Stimulated activated naive CD4-positive, alpha-beta T cell (primary cell): ENCODE data around the gene S100A8.
"Not testable (repeated sequence)": the region's sequence is repeated elsewhere in the genome, so short reads cannot be mapped to it uniquely, and the experiment has no call there.

Experiments
- DNase-seq, 6 experiments: peaks; one replicate each; lab custom pipeline; 2025; lab: John Stamatoyannopoulos, UW

S100A8 gene

GRCh38 chr1:153390938-153391710, at the start of gene S100A8:
S100A8 (minus strand) TSS chr1:153391073; CDS start chr1:153390535, 538 bp downstream.
- no peak for DNase-seq

GRCh38 chr1:153439273-153439672, 48.4 kb upstream of the S100A8 start:
- DNase-seq: no peak

GRCh38 chr1:153438599-153438998, 47.7 kb upstream of the S100A8 start:
- DNase-seq: no peak

- no peak for DNase-seq
Measured at GRCh38 chr1:153437236-153437635, 46.4 kb upstream of the S100A8 start.

GRCh38 chr1:153434746-153435455, 44.0 kb upstream of the S100A8 start:
- DNase-seq: no peak

GRCh38 chr1:153432874-153433681, 42.2 kb upstream of the S100A8 start:
- DNase-seq: no peak

- no peak for DNase-seq
Measured at GRCh38 chr1:153431928-153432327, 41.1 kb upstream of the S100A8 start.

GRCh38 chr1:153431427-153431826, 40.6 kb upstream of the S100A8 start:
- DNase-seq: no peak

GRCh38 chr1:153431002-153431401, 40.1 kb upstream of the S100A8 start:
- DNase-seq: no peak

- DNase-seq: no peak
Measured at GRCh38 chr1:153430561-153430960, 39.7 kb upstream of the S100A8 start.

- no peak for DNase-seq
Measured at GRCh38 chr1:153430166-153430553, 39.3 kb upstream of the S100A8 start.

GRCh38 chr1:153429266-153430165, 38.6 kb upstream of the S100A8 start:
- no peak for DNase-seq

- no peak for DNase-seq
Measured at GRCh38 chr1:153428791-153429190, 37.9 kb upstream of the S100A8 start.

GRCh38 chr1:153428073-153428638, 37.3 kb upstream of the S100A8 start:
- DNase-seq: no peak

- no peak for DNase-seq
Measured at GRCh38 chr1:153426809-153427208, 35.9 kb upstream of the S100A8 start.

- peak; percentile 15 to 67 (median 39) for DNase-seq
Measured at GRCh38 chr1:153422450-153423068, 31.7 kb upstream of the S100A8 start.

- DNase-seq: no peak
Measured at GRCh38 chr1:153420306-153420705, 29.4 kb upstream of the S100A8 start.

GRCh38 chr1:153419436-153419793, 28.5 kb upstream of the S100A8 start:
- not testable (repeated sequence) for DNase-seq

GRCh38 chr1:153418758-153419435, 28.0 kb upstream of the S100A8 start:
- not testable (repeated sequence) for DNase-seq
